Neural progenitor cell (in vitro differentiated cells): Measurements from ENCODE around the gene KLHL29.

ENCODE experiments used
- EZH2 ChIP-seq: fragments of 200-600 bp; sonication (generic); IDR thresholded peaks from 2 replicates; pipeline ENCODE4 v1.6.1; 2017; ENCODE audit warnings: antibody characterized with exemption, mild to moderate bottlenecking, moderate library complexity
- TF ChIP-seq, protein P1 (sequence below): fragments of 200-600 bp; sonication (generic); IDR thresholded peaks from 2 replicates; pipeline ENCODE4 v1.5.1; 2017; ENCODE audit warnings: antibody characterized with exemption, mild to moderate bottlenecking

DNA sequence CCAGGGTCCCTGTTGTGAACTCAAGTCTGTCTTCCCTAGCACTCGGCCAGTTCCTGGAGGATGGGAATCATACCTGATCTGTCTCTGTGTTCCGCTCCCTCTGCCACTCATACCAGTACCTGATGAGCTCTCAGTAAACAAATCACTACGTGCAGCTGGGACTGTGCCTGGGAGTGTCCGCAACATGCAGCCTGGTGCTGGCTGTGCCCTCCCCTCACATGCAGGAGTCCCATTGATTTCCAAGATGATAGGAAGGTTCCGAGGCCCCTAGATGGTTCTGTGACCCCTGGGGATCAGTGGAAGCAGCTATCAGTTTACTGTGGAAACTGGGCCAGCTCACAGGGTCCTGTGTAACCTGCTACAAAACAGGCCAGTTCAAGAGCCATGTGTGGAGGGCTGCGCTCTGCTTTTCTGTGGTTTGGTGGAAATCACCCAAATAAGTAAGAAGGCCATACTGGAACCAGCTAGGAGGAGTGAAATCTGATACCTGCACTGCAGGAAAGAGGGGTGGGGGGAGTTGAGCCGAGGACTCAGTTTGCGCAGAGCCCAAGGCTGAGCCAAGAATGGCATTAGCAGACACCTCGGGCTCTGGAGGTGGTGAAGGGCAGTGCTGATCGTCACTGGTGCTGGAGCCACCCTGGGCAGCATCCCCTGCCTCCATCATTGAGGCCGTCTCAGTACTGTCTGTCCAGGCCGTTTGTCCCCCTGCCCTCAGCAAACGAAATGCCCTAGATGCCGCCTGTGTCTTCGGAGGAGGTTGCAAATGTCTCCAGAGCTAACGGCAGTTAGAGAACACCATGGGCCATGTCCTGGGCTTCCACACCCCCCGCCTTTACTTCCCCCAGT lies 93.3 kb downstream of the KLHL29 start:
- no peak for TF ChIP-seq EZH2
- TF ChIP-seq, protein P1, sequence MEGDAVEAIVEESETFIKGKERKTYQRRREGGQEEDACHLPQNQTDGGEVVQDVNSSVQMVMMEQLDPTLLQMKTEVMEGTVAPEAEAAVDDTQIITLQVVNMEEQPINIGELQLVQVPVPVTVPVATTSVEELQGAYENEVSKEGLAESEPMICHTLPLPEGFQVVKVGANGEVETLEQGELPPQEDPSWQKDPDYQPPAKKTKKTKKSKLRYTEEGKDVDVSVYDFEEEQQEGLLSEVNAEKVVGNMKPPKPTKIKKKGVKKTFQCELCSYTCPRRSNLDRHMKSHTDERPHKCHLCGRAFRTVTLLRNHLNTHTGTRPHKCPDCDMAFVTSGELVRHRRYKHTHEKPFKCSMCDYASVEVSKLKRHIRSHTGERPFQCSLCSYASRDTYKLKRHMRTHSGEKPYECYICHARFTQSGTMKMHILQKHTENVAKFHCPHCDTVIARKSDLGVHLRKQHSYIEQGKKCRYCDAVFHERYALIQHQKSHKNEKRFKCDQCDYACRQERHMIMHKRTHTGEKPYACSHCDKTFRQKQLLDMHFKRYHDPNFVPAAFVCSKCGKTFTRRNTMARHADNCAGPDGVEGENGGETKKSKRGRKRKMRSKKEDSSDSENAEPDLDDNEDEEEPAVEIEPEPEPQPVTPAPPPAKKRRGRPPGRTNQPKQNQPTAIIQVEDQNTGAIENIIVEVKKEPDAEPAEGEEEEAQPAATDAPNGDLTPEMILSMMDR, result no peak
